Central memory CD4-positive, alpha-beta T cell (primary cell): ENCODE data around the gene BCL11A.

Experiments used
- DNase-seq: peaks from one replicate; pipeline ENCODE4 v3.0.0; 2022

The BCL11A gene

GRCh38 chr2:60523963-60524362, 29.5 kb downstream of the BCL11A start:
- no peak for DNase-seq

DNA sequence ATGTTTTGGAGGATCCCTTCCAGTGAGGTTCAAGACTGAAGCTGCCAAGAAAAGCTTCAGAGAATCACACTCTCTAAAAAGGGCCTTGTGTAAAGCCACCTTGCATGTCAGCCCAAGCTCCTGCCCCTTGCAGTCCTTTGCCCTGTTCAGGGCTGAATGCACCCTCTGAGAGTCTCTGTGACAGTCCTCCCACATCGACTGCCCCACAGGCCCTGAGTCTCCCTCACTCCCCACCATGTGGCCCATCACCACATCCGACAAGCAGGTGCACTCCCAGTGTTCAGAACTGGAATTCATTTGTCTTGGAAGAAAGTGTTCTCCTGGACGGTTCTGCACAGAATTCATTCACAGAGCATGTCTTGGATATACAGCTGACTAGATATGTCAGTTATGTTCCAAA, 31.0 kb downstream of the BCL11A start:
- no peak for DNase-seq

- no peak for DNase-seq
Measured at GRCh38 chr2:60521626-60522025, 31.8 kb downstream of the BCL11A start.

DNA sequence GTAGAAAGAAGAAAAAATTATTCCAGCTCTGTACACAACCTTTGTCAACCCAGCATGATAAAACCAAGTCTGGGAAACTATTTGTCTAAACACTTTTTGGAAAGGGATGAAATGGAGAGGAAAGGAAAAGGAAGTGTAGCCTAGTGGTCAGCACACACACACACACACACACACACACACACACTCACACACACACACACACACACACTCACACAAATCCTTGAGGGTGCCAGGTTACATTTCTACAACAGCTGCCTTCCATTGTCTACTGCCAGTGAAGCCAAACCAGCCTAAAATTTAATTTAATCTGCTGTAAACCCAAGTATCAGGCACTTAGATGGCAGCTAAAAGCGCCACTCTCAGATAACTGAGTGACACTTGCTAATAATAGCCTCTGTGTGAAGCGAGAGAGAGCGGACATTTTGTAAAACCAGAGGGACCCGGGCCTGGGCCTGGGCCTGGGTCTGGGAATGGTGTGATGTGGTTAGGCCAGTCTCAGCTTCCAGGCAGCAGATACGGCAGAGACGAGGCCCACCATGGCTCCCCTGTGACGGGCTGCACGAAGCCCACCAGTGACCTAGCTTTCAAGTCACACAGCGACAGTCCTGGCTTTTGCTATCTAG, 32.4 kb downstream of the BCL11A start:
- DNase-seq: no peak

DNA sequence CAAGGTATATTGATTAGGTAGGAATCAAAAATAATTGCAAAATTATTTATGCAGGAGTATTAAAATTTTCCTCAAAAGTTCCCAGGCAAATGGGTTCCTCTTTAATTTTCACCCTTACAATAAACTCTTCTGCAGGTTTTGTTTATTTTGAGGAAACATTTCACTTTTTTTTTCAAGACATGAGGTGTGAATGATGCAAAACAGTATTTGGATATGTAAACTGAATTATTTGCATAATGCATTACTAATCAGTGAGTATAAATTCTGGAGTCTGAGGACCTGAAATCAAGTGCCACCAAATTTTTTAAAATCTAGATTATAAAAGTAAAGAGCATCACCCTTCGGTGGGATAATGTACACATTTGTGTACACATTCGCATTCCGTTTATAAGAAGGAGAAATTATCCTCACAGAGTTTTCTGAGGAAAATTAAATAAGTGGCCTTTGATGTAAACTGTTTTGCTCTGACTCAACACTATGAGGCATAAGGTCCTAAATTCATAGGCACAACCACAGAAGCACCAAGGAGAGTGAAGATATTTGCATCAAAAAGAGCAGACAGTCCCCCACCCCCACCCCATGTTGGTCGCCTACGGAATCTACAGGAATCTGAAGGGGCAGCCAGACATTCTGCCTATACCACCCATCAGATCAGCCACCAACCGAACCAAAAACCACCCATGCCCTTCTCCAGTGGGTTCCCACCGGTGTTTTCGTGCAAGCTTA, 33.1 kb downstream of the BCL11A start:
- no peak for DNase-seq

DNA sequence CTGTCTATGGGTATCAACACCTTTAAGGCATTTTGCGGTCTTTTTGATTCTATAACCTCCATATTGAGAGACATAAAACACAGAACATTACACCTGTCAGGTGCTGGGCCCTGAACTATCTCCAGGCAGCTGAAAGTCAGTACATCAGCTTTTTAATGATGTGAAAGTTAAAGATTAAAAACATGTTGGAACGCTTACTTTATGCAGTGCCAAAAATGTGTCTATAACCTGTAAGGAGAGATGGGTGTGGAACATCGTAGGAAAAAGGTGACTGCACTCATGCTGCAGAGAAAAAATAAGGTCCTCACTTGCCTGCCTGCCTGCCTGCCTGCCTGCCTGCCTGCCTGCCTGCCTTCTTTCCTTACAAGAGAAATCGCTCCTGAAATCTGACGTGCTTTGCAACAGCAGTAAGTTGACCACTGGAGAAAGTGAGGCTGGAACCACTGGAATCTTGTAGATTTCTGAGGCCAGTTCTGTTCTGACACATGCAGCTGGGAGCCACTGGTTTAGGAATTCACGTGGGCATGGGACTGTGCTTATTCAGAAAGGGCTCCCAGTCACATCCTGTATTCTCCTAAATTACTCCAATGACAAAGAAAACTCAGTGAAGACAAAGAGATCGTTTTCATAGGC, 34.1 kb downstream of the BCL11A start:
- no peak for DNase-seq

DNA sequence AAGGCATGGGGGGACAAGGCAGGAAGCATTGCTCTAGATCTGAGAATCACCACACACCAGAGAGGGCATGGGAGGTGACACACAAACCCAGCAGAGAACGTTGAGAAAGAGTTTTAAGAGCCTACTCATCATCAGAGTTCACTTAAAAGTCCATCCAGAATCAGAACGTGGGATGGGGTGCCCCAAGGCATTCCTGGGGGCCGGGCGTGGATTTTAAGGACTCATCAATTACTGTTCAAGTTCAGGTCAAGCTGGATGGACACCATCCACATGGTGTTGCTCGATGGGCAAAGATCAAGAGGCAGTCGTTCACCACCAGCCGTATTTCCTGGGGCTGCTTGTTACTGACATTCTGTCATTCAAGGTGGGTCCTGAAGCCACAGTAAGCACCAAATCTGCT, 34.9 kb downstream of the BCL11A start:
- DNase-seq: no peak

- no peak for DNase-seq
Measured at GRCh38 chr2:60517446-60517845, 36.0 kb downstream of the BCL11A start.

DNA sequence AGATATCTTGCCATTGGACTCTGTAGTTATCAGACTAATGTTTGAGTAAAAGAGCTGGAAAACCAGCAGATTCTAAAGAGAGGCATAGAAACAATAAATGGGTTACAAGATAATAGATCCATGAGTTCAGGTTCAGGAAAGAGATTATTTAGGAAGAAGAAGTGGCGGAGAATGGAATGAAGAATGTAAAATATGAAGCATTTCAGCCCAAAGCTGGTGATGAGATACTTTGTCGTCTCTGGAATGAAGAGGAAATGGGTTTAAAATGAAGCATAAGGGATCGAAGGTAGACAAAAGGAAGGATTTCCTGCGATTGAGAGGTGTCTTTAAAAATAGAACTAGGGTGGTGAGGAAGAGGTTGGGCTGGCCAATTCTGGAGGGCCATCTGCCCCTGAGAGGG, 36.6 kb downstream of the BCL11A start:
- no peak for DNase-seq

DNA sequence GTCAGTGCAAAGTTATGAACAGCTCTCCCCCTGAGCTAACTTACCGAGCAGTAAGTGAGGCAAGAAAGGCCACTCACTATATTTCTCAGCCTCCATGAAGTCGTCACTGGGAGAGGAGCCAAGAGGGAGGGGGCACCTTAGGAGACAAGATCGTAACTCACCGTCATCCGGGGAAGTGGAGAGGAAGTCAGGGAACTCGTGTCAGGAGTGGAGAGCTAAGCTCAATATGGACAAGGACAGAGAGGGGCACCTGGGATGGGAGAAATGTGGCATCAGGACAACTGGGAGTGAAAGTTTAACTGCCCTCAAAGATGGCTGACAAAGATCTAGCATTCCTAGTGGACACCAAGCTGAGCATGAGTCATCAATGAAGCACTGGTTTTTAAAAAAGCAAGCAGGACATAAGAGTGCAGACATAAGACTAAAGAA, 37.1 kb downstream of the BCL11A start:
- no peak for DNase-seq

GRCh38 chr2:60515721-60516226, 37.7 kb downstream of the BCL11A start:
- DNase-seq: no peak

DNA sequence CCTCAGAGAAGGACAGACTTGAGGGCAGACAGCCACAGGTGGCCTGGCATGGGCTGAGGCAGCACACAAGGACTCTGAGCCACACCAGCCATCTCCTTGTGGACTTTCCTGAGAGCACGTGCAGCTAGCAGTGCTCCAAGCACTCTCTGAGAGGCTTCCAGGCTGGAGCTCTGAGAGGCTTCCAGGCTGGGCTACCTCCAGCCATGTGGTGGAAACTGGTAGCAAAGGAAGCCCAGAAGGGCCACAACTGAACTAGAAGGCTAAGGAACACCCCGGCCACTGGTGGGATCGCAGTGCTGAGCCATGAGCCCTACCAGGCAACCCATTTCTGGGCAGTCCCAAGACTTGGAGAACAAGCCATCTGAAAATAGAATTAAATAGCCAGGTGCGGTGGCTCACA, 39.5 kb downstream of the BCL11A start:
- DNase-seq: no peak

DNA sequence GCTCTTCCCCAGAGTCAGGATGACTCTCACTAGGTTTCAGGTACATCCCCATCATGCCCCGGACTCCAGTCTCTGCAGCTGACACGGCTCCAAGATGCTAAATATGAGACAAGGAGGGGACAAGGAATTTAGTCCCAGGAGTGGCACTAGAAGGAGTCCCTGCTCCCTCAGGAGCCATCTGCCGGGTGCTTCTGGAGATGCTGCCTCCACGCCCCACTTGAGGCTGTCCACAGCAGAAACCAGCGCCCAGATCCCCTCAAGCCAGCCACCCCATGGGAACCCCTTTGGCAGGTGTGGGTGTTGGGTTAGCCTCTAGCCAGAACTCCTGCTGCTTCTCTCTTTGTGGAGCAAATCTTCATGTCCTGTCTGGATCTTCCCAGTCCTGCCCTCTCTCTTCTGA, 40.3 kb downstream of the BCL11A start:
- DNase-seq: no peak

DNA sequence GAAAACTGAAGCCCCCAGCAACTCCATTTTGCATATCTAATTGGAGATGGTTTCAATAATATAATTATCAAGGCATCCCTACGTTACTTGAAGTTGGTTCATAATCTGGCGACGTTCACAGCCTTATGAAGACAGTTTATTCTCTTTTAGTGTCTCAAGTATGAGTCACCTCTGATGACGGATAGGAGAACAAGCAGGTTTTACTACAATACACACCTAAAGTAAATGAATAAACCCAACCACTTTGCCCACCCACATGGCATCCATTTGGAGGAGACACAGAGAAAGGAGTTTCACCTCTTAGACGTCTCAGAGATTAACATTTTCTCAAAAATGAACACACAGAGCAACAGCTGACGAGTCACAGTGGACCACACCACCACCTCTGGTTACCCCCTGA, 40.8 kb downstream of the BCL11A start:
- DNase-seq: no peak

- no peak for DNase-seq
Measured at GRCh38 chr2:60512062-60512622, 41.3 kb downstream of the BCL11A start.

GRCh38 chr2:60510713-60511112, 42.7 kb downstream of the BCL11A start:
- no peak for DNase-seq

DNA sequence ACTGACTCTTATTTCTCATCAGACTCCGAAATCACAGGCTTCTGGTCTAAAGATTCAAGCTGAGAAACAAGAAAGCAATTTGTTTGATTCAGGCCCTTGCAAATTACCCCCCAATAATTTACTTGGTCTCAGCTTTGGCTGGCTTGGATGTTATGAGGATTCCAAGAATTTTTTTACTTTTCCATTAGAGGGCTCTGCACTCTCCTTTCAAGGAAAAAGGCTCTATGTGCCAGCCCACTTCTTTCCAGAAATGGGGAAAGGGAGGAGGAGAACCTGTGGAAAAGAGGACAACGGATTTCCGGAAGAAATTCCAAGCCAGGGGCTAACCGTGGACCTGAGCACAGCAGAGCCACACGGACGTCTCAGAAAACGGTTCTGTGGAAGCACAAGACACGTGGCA, 44.4 kb downstream of the BCL11A start:
- DNase-seq: no peak

DNA sequence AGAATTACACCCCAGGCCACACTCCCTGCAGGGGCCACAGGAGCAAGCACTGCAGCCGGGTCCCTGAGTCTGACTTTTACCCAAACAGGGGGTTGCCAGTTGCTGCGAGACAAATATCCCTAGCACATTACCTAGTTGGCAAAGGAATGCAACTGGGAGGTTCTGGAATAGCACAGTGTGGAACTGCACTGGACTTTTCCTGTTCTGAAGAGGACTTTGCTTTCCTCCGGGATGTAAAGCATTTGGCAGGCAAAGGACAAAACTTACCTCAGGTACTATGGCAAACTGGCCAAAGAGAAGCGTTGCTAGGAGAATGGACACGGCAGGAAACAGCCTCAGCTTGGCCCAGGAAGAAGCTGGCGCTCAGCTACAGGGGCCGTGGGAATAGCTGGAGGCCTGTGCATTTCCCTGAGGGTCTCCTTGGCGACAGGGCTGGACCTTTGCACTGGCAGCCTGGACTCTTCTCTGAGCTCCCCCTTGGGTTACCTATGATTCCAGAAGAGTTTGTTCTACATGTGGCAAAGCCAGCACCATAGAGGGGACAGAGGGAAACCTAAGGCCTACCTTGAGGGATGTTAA, 45.0 kb downstream of the BCL11A start:
- no peak for DNase-seq

- DNase-seq: no peak
Measured at GRCh38 chr2:60507211-60507965, 46.1 kb downstream of the BCL11A start.

DNA sequence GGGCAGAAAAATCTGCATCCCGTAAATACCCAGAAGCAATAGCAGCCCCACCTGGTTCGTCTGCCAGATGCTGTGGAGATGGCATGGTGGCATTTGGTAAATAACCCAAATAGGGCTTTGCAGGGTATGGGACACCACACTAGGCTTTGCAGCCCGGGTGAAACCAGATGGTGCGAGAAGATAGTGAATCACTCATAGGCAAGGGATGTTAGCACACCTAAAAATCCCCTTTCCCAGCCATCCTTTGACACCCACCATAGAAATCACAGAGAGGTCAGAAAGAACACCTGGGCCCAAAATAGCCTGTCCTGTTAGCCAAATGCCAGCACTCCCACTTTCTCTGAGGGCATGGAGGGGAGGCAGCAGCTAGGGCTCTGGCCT, 47.6 kb downstream of the BCL11A start:
- no peak for DNase-seq

- DNase-seq: no peak
Measured at GRCh38 chr2:60505240-60505879, 48.1 kb downstream of the BCL11A start.

- no peak for DNase-seq
Measured at GRCh38 chr2:60504049-60504448, 49.4 kb downstream of the BCL11A start.
